ENCODE data around the gene CUBN. TPM values are rescaled to one million over a fixed set of nuclear protein-coding genes. Genes with fewer than 3 reads are reported as not detected.

The CUBN gene
- total and polyA plus RNA-seq, 8 donors: 0.28 to 1.3 (median 0.66) TPM

- ATAC-seq: peak in 2 of 4 donors; percentile 18 to 41
- no peaks in the 10 kb centered on the region for H3K36me3 ChIP-seq
- H3K9me3 ChIP-seq: no peaks in the 10 kb centered on the region
- H3K4me1 ChIP-seq: peaks cover 0 to 4% (median 0%) of the 10 kb centered on the region in 3 donors
- H3K27me3 ChIP-seq: no peaks in the 10 kb centered on the region
- no peak for FAIRE-seq
- DNase-seq: no peak
- no peak overlapping the region for H3K4me3 ChIP-seq
- H3K27ac ChIP-seq: peak overlapping the region in 2 of 4 donors; percentile 1 to 12
- TF ChIP-seq CTCF (IDR thresholded peaks at IDR 0.05): no peak
- intact Hi-C loops (cut with DNase I): no loop called here
- WGBS, 2 donors: 19 to 25% methylated on average over 6 of the region's 6 CpGs
Observed at GRCh38 chr10:16995867-16996529, 133.6 kb downstream of the CUBN start.

- no peak for TF ChIP-seq CTCF (IDR thresholded peaks at IDR 0.05)
- ATAC-seq (no peak), DNase-seq (no peak), FAIRE-seq (no peak)
- WGBS, 2 donors: 68 to 79% methylated on average over 4 of the region's 4 CpGs
- Histone ChIP-seq H3K36me3 (no peaks in the 10 kb centered on the region), H3K4me3 (no peak overlapping the region), H3K4me1 (peaks cover 0 to 4% (median 0%) of the 10 kb centered on the region in 3 donors), H3K27ac (no peak overlapping the region), H3K9me3 (no peaks in the 10 kb centered on the region), H3K27me3 (no peaks in the 10 kb centered on the region)
- intact Hi-C loops (cut with DNase I): no loop called here
Observed at GRCh38 chr10:16993186-16993585, 136.4 kb downstream of the CUBN start.

GRCh38 chr10:16992611-16993119, 136.9 kb downstream of the CUBN start:
- intact Hi-C loops (cut with DNase I): no loop called here
- H3K4me1 ChIP-seq: peaks cover 0 to 4% (median 0%) of the 10 kb centered on the region in 3 donors
- 55 to 67% methylated on average over 10 of the region's 10 CpGs for WGBS, 2 donors
- DNase-seq (no peak), ATAC-seq (no peak), FAIRE-seq (no peak)
- no peaks in the 10 kb centered on the region for H3K27me3 ChIP-seq
- no peaks in the 10 kb centered on the region for H3K36me3 ChIP-seq
- TF ChIP-seq CTCF (IDR thresholded peaks at IDR 0.05): no peak
- no peak overlapping the region for H3K27ac ChIP-seq
- no peaks in the 10 kb centered on the region for H3K9me3 ChIP-seq
- H3K4me3 ChIP-seq: no peak overlapping the region

- H3K4me1 ChIP-seq: peaks cover 0 to 4% (median 0%) of the 10 kb centered on the region in 3 donors
- no peak for FAIRE-seq
Observed at GRCh38 chr10:16991011-16991410, 138.6 kb downstream of the CUBN start.

More at GRCh38 chr10:16991011-16991410, 138.6 kb downstream of the CUBN start:
- Histone ChIP-seq H3K36me3 (no peaks in the 10 kb centered on the region), H3K27me3 (no peaks in the 10 kb centered on the region), H3K27ac (no peak overlapping the region), H3K4me3 (no peak overlapping the region), H3K9me3 (no peaks in the 10 kb centered on the region)
- WGBS, 2 donors: 79 to 91% methylated on average over 2 of the region's 2 CpGs
- no peak for TF ChIP-seq CTCF (IDR thresholded peaks at IDR 0.05)
- intact Hi-C loops (cut with DNase I): no loop called here
- no peak for DNase-seq
- no peak for ATAC-seq

Measured in pancreas (tissue), 10 donors.